Spleen (tissue), 11 donors: Measurements from ENCODE around the gene KIZ. TPM values are rescaled to one million over a fixed set of nuclear protein-coding genes. Genes with fewer than 3 reads are reported as not detected.

Experiments used
- DNase-seq: peaks from one replicate; pipeline ENCODE4 v3.0.0-alpha.2; 2020
- H3K27ac ChIP-seq, 8 donors: fragments of 200-600 bp; sonication (generic) in 7 of 8; 1 replicate in 4 of 8; 2 replicates in 4 of 8; pipeline versions ENCODE4 v1.5.0 to v1.8.0; 2016 to 2021; ENCODE audit warnings: inconsistent platforms in 4 of 8, mild to moderate bottlenecking in 4 of 8, moderate library complexity in 1 of 8
- H3K27me3 ChIP-seq, 7 donors: fragments of 200-600 bp; sonication (generic) in 6 of 7; replicated peaks in 1 of 7; 1 replicate in 4 of 7; 2 replicates in 3 of 7; pipeline versions ENCODE4 v1.5.0 to v1.8.0; 2016 to 2021; ENCODE audit warnings: inconsistent platforms in 3 of 7, mild to moderate bottlenecking in 1 of 7
- H3K36me3 ChIP-seq, 6 donors: fragments of 200-600 bp; sonication (generic) in 5 of 6; 1 replicate in 4 of 6; 2 replicates in 2 of 6; pipeline versions ENCODE4 v1.5.0 to v1.8.0; 2016 to 2021; ENCODE audit warnings: inconsistent platforms in 2 of 6
- H3K4me1 ChIP-seq, 6 donors: fragments of 200-600 bp; sonication (generic) in 5 of 6; 1 replicate in 3 of 6; 2 replicates in 3 of 6; pipeline versions ENCODE4 v1.5.0 to v1.8.0; 2016 to 2021; ENCODE audit warnings: inconsistent platforms in 3 of 6
- H3K4me3 ChIP-seq, 8 donors: fragments of 200-600 bp; sonication (generic) in 7 of 8; 1 replicate in 4 of 8; 2 replicates in 4 of 8; pipeline versions ENCODE4 v1.5.0 to v1.8.0; 2016 to 2021; ENCODE audit warnings: inconsistent platforms in 4 of 8, mild to moderate bottlenecking in 4 of 8, moderate library complexity in 2 of 8
- H3K9me3 ChIP-seq, 8 donors: fragments of 200-600 bp; sonication (generic) in 7 of 8; 1 replicate in 4 of 8; 2 replicates in 4 of 8; pipeline versions ENCODE4 v1.5.0 to v1.8.0; 2016 to 2021; ENCODE audit warnings: inconsistent platforms in 4 of 8
- POLR2A ChIP-seq, 3 donors: fragments of 450-650 bp; IDR thresholded peaks; one replicate each; pipeline ENCODE4 v1.5.1; 2017; ENCODE audit warnings: antibody characterized with exemption in 3 of 3, mild to moderate bottlenecking in 1 of 3
- POLR2AphosphoS5 ChIP-seq, 3 donors: sonication (generic); formaldehyde crosslinking; IDR thresholded peaks; one replicate each; pipeline ENCODE4 v1.5.1; 2017; ENCODE audit warnings: antibody characterized with exemption in 3 of 3
- WGBS, 5 donors: extraction: QIAGEN DNeasy Blood & Tissue Kit in 3 of 5; methylation state at CpG; one replicate each; pipeline versions ENCODE4 v1.1.5 to v1.1.7; 2013 to 2018; 5-methylcytosine and 5-hydroxymethylcytosine counted together
- intact Hi-C: fragments of 100-400 bp; cut with DNase I; formaldehyde crosslinking; loops from one replicate; pipeline ENCODE4 v1.15.0; 2023; ENCODE audit warnings: low total_unique reads
- polyA plus RNA-seq, 3 donors: library from polyadenylated mRNA; stranded (reverse); fragments of 200-250 nt; gene quantifications; one replicate each; pipeline ENCODE4 v1.2.1, GENCODE V29; 2013
- total RNA-seq, 7 donors: library from RNA; depleted of rRNA in 3 of 7; stranded (reverse); fragments of >200 nt in 3 of 7; fragmentation: NEBNext Ultra II Directional in 4 of 7; extraction: Animal tissue kit (Norgen Biotek cat#: 25700) in 4 of 7; gene quantifications; one replicate each; pipeline versions ENCODE4 v1.1.0 to v1.2.1, GENCODE V29; 2016 to 2021
- TF ChIP-seq, protein P1 (sequence below), 11 experiments: fragments of 200-600 bp in 7 of 11; fragments of 450-650 bp in 4 of 11; sonication (generic) in 4 of 11; IDR thresholded peaks in 8 of 11; conservative IDR thresholded peaks in 3 of 11; 1 replicate in 7 of 11; 2 replicates in 4 of 11; pipeline versions ENCODE4 v1.4.0 to v1.8.0; 2016 to 2021; ENCODE audit warnings: antibody characterized with exemption in 11 of 11, inconsistent platforms in 4 of 11, mild to moderate bottlenecking in 1 of 11
- donor health status: healthy with polysubstance abuse.
- donor health status: DM: no; HTN: no; CAD: no; lungs with moderate emphysema.
- donor health status: DM: no; HTN: no; CAD: no.
- donor health status: Bipolar disorder and iron deficiency.
- donor health status: healthy.
- donor health status: DM: no; HTN: no; CAD: no.
- donor health status: DM: yes; HTN: yes; CAD: no.

KIZ gene
- total and polyA plus RNA-seq, 10 donors, result 9.5 to 57.9 (median 20.2) TPM

DNA sequence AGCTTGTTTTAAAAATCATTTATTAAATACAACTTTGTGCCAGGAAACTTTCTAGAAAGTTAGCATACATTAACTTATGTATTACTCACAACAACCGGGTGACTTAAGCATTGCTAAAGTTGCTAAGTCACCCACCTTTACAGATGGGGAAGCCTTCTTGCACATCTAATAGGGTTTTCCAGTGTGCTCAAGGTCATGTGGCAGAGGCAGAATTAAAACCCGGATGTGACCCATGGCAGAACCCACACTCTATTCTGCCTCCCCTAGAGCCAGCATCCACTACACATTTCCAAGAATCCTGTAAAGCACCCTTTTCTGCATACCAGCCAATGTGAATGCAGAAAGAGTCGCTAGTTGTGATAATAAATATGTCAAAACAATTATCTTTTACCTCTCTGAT lies 33.1 kb upstream of the KIZ start:
- H3K27me3 ChIP-seq, result peaks cover 0 to 95% (median 36%) of the 10 kb centered on the region in 7 donors
- WGBS, 5 donors, result 64 to 79% (median 72%) methylated on average over 3 of the region's 3 CpGs

DNA sequence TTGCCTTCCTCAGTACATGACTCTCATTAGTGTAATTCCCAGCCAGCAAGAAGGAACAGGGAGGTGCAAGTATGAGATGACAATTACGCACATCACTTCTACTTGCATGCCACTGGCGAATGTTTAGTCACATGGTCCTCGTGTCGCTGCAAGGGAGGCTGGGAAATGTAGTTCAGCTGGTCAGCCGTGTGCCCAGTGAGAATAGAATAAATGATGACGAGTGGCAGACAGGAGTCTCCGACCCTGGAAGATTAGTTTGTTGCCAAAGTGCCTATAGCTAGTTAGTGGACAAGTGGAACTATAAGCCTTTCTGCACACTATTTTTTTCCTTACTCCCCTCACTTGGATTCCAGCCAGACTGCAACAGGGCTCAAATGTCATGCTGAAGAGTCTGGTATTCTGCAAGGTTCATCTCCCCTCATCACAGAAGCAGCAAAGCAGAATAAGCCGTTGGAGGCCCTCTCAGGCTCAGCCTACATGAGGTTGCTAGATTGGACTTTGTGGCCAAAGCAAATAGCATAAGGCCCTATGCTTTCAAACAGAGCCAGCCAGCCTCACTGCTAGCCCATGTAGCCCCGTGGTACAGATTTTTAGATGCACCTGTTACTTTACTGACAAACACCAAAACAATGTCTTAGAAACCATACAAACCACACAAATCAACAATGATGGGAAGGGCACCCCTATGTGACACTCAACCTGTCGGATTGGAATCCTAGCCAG lies 29.4 kb upstream of the KIZ start:
- Histone ChIP-seq H3K36me3 (no peaks in the 10 kb centered on the region), H3K9me3 (no peaks in the 10 kb centered on the region), H3K4me3 (no peak overlapping the region), H3K4me1 (peaks cover 11 to 24% (median 21%) of the 10 kb centered on the region in 6 donors), H3K27ac (no peak overlapping the region), H3K27me3 (peaks cover 0 to 95% (median 62%) of the 10 kb centered on the region in 7 donors)
- DNase-seq, result no peak
- intact Hi-C loops, result no loop called here
- TF ChIP-seq POLR2AphosphoS5 (IDR thresholded peaks at IDR 0.05) (no peak), POLR2A (IDR thresholded peaks at IDR 0.05) (no peak)
- TF ChIP-seq, protein P1, sequence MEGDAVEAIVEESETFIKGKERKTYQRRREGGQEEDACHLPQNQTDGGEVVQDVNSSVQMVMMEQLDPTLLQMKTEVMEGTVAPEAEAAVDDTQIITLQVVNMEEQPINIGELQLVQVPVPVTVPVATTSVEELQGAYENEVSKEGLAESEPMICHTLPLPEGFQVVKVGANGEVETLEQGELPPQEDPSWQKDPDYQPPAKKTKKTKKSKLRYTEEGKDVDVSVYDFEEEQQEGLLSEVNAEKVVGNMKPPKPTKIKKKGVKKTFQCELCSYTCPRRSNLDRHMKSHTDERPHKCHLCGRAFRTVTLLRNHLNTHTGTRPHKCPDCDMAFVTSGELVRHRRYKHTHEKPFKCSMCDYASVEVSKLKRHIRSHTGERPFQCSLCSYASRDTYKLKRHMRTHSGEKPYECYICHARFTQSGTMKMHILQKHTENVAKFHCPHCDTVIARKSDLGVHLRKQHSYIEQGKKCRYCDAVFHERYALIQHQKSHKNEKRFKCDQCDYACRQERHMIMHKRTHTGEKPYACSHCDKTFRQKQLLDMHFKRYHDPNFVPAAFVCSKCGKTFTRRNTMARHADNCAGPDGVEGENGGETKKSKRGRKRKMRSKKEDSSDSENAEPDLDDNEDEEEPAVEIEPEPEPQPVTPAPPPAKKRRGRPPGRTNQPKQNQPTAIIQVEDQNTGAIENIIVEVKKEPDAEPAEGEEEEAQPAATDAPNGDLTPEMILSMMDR (IDR thresholded peaks at IDR 0.05 in 8 of 11, conservative IDR thresholded peaks at IDR 0.05 in 3 of 11), result no peak
- WGBS, 5 donors, result 34 to 43% (median 35%) methylated on average over 10 of the region's 10 CpGs

More for the DNA sequence above, 33.1 kb upstream of the KIZ start:
- no peak overlapping the region for H3K4me3 ChIP-seq
- DNase-seq, result no peak
- no peak for TF ChIP-seq POLR2A (IDR thresholded peaks at IDR 0.05)
- TF ChIP-seq, protein P1 (IDR thresholded peaks at IDR 0.05 in 8 of 11, conservative IDR thresholded peaks at IDR 0.05 in 3 of 11), result no peak
- TF ChIP-seq POLR2AphosphoS5 (IDR thresholded peaks at IDR 0.05), result no peak
- H3K4me1 ChIP-seq, result no peaks in the 10 kb centered on the region
- no peaks in the 10 kb centered on the region for H3K36me3 ChIP-seq
- H3K9me3 ChIP-seq, result no peaks in the 10 kb centered on the region
- no peak overlapping the region for H3K27ac ChIP-seq
- intact Hi-C loops, result no loop called here

DNA sequence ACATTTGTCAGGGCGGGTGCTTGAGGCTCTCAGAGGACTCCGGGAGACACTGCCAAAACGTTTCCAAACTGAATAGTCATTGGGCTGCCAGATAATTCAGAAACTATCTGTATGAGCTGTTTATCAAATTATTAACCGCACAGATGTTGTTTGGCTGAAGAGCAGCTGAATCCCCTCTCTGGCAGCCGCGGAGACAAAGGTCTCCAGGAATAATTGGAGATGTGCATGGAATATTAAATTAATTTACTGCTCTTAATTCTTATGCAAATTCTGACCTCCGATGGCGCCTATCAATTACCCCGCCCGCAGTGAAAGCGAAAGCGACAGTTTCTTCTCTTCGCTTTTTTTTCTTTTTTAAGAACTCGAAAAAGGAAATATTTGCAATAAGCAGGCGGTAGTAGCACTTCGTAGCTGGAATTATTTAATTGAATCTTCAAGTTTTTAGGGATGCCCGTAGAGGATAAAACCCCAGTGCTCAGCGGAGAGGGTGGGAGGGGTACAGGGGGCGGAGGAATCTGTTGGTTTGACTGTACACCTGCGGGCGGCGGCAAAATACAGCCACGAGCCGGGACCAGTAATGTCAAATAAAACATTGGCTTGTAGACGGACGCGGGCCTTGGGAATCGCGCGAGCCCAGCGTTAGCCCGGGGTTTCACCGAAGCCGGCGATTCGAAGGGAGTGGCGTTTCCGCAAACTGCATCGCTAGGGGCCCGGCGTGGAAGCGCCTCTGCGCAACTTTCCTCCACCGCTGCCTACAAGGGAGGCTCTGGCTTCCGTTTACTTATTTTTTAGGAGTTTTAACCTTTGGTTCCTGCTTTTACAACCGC lies 25.9 kb upstream of the KIZ start:
- peak; percentile 90 for DNase-seq
- peak overlapping the region; percentile 33 to 82 (median 55) for H3K4me3 ChIP-seq
- peaks cover 29 to 59% (median 46%) of the 10 kb centered on the region in 6 donors for H3K4me1 ChIP-seq
- no peaks in the 10 kb centered on the region for H3K36me3 ChIP-seq
- H3K9me3 ChIP-seq, result peaks cover 0 to 8% (median 0%) of the 10 kb centered on the region in 8 donors
- peak overlapping the region in 5 of 8 donors; percentile 2 to 82 (median 74) for H3K27ac ChIP-seq
- 1 to 3% (median 2%) methylated on average over 46 of the region's 46 CpGs for WGBS, 5 donors
- H3K27me3 ChIP-seq, result peaks cover 3 to 98% (median 81%) of the 10 kb centered on the region in 7 donors
- intact Hi-C loops, result no loop called here
- TF ChIP-seq, protein P1 (IDR thresholded peaks at IDR 0.05 in 8 of 11, conservative IDR thresholded peaks at IDR 0.05 in 3 of 11), result no peak
- peak in 1 of 3 donors; percentile 55 for TF ChIP-seq POLR2AphosphoS5 (IDR thresholded peaks at IDR 0.05)
